ENCODE measurements around the gene ORC5.

The ORC5 gene

GRCh38 chr7:104124893-104125477 is 82.8 kb downstream of the ORC5 start:
- ATAC-seq, result no peak

GRCh38 chr7:104124469-104124868 is 83.3 kb downstream of the ORC5 start:
- no peak for ATAC-seq

- no peak for ATAC-seq
These were observed 84.0 kb downstream of the ORC5 start for GRCh38 chr7:104123786-104124185.

GRCh38 chr7:104113788-104114187 is 94.0 kb downstream of the ORC5 start:
- ATAC-seq, result no peak

GRCh38 chr7:104112623-104113022 is 95.2 kb downstream of the ORC5 start:
- no peak for ATAC-seq

- ATAC-seq, result no peak
These were observed 96.5 kb downstream of the ORC5 start for GRCh38 chr7:104111271-104111670.

- ATAC-seq, result no peak
These were observed 101.5 kb downstream of the ORC5 start for GRCh38 chr7:104106108-104106905.

- no peak for ATAC-seq
These were observed 108.9 kb downstream of the ORC5 start for GRCh38 chr7:104098890-104099289.

- no peak for ATAC-seq
These were observed 111.1 kb downstream of the ORC5 start for GRCh38 chr7:104096683-104097082.

- no peak for ATAC-seq
These were observed 114.7 kb downstream of the ORC5 start for GRCh38 chr7:104093127-104093526.

- ATAC-seq, result no peak
These were observed 116.6 kb downstream of the ORC5 start for GRCh38 chr7:104091242-104091641.

GRCh38 chr7:104089612-104090011 is 118.2 kb downstream of the ORC5 start:
- no peak for ATAC-seq

- ATAC-seq, result no peak
These were observed 118.8 kb downstream of the ORC5 start for GRCh38 chr7:104089061-104089460.

Data from activated CD4-positive, CD25-positive, alpha-beta regulatory T cell treated with anti-CD3 and anti-CD28 coated beads, Interleukin-2, amount 50 U/mL, for 24 hours (primary cell).